GM23338 (cell line): ENCODE results near the gene AXIN2.

Experiments
- CREB1 ChIP-seq: fragments of 250-450 bp; sonication (Bioruptor Pico); IDR thresholded peaks from 2 replicates; pipeline ENCODE4 v1.5.0; 2020; ENCODE audit warnings: low read depth, mild to moderate bottlenecking, moderate library complexity
- EZH2 ChIP-seq: fragments of 200-600 bp; sonication (generic); IDR thresholded peaks from one replicate; pipeline ENCODE4 v1.8.0; 2017; ENCODE audit warnings: antibody characterized with exemption, mild to moderate bottlenecking, low read depth; ENCODE audit not compliant: unreplicated experiment
- EZH2phosphoT487 ChIP-seq: fragments of 200-600 bp; sonication (generic); IDR thresholded peaks from one replicate; pipeline ENCODE4 v1.8.1; 2018; ENCODE audit warnings: antibody characterized with exemption; ENCODE audit not compliant: unreplicated experiment
- JUNB ChIP-seq: IDR thresholded peaks from one replicate; pipeline ENCODE4 v1.6.1; 2016; ENCODE audit warnings: antibody characterized with exemption; ENCODE audit not compliant: unreplicated experiment
- NANOG ChIP-seq: IDR thresholded peaks from 2 replicates; pipeline ENCODE4 v1.6.1; 2016; ENCODE audit warnings: antibody characterized with exemption, borderline replicate concordance
- POLR2AphosphoS5 ChIP-seq: IDR thresholded peaks from 2 replicates; pipeline ENCODE4 v1.6.1; 2016; ENCODE audit warnings: antibody characterized with exemption, low read depth
- STAT1 ChIP-seq: IDR thresholded peaks from one replicate; pipeline ENCODE4 v1.6.1; 2016; ENCODE audit warnings: antibody characterized with exemption; ENCODE audit not compliant: unreplicated experiment
- TF ChIP-seq, protein P1 (sequence below), 2 experiments: fragments of 200-600 bp in 1 of 2; sonication (generic) in 1 of 2; conservative IDR thresholded peaks; 2 replicates each; pipeline versions ENCODE4 v1.5.1 to v1.6.1; 2016 to 2017; ENCODE audit warnings: antibody characterized with exemption in 2 of 2, low read depth in 2 of 2, mild to moderate bottlenecking in 2 of 2, moderate library complexity in 1 of 2
- TF ChIP-seq, protein P2 (sequence below): IDR thresholded peaks from one replicate; pipeline ENCODE4 v1.6.1; 2018; ENCODE audit warnings: antibody characterized with exemption; ENCODE audit not compliant: unreplicated experiment
- TF ChIP-seq, protein P3 (sequence below): IDR thresholded peaks from 2 replicates; pipeline ENCODE4 v1.6.1; 2016; ENCODE audit warnings: antibody characterized with exemption

DNA sequence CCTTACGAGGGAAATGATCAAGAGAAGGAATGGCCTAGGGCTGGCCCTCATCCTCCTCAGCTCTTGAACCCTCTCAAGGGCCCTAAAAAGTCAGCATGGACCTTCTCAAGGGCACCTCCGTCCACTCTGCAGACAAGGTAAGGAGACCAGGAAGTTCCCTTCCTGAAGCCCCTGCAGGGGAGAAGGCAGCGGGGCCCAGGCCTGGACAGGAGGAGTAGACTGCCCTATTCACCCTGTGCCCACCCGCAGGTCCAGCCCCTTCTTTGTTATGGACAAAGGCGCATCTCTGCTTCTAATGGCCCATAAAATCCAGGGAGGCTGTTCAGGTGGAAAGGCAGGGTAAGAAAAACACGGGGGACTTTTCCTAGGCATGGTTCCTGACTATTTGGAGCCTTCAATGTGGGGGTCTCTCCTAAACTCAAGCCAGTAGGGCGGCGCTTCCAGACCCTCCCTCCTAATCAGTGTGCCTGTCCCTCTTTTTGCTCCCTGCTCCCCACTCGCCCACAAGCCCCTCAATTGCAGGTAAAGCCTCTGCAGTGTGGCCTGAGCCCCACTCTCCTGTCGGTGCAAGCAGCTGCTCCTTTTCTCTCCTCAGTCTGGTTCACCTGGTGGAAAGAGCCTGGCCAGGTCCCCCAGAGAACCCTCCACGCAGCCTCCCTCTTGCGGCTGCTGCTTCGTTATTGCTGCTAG lies 28.2 kb downstream of the AXIN2 start:
- TF ChIP-seq, protein P1, sequence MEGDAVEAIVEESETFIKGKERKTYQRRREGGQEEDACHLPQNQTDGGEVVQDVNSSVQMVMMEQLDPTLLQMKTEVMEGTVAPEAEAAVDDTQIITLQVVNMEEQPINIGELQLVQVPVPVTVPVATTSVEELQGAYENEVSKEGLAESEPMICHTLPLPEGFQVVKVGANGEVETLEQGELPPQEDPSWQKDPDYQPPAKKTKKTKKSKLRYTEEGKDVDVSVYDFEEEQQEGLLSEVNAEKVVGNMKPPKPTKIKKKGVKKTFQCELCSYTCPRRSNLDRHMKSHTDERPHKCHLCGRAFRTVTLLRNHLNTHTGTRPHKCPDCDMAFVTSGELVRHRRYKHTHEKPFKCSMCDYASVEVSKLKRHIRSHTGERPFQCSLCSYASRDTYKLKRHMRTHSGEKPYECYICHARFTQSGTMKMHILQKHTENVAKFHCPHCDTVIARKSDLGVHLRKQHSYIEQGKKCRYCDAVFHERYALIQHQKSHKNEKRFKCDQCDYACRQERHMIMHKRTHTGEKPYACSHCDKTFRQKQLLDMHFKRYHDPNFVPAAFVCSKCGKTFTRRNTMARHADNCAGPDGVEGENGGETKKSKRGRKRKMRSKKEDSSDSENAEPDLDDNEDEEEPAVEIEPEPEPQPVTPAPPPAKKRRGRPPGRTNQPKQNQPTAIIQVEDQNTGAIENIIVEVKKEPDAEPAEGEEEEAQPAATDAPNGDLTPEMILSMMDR (conservative IDR thresholded peaks at IDR 0.05; ENCODE audit: low read depth in 2 of 2) = no peak
- TF ChIP-seq, protein P2, sequence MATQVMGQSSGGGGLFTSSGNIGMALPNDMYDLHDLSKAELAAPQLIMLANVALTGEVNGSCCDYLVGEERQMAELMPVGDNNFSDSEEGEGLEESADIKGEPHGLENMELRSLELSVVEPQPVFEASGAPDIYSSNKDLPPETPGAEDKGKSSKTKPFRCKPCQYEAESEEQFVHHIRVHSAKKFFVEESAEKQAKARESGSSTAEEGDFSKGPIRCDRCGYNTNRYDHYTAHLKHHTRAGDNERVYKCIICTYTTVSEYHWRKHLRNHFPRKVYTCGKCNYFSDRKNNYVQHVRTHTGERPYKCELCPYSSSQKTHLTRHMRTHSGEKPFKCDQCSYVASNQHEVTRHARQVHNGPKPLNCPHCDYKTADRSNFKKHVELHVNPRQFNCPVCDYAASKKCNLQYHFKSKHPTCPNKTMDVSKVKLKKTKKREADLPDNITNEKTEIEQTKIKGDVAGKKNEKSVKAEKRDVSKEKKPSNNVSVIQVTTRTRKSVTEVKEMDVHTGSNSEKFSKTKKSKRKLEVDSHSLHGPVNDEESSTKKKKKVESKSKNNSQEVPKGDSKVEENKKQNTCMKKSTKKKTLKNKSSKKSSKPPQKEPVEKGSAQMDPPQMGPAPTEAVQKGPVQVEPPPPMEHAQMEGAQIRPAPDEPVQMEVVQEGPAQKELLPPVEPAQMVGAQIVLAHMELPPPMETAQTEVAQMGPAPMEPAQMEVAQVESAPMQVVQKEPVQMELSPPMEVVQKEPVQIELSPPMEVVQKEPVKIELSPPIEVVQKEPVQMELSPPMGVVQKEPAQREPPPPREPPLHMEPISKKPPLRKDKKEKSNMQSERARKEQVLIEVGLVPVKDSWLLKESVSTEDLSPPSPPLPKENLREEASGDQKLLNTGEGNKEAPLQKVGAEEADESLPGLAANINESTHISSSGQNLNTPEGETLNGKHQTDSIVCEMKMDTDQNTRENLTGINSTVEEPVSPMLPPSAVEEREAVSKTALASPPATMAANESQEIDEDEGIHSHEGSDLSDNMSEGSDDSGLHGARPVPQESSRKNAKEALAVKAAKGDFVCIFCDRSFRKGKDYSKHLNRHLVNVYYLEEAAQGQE = no peak
- TF ChIP-seq POLR2AphosphoS5 = no peak
- no peak for TF ChIP-seq EZH2phosphoT487
- no peak for TF ChIP-seq EZH2
- TF ChIP-seq STAT1 = no peak
- TF ChIP-seq CREB1 (CRISPR knock-in tag) = no peak
- no peak for TF ChIP-seq NANOG
- no peak for TF ChIP-seq JUNB
- TF ChIP-seq, protein P3, sequence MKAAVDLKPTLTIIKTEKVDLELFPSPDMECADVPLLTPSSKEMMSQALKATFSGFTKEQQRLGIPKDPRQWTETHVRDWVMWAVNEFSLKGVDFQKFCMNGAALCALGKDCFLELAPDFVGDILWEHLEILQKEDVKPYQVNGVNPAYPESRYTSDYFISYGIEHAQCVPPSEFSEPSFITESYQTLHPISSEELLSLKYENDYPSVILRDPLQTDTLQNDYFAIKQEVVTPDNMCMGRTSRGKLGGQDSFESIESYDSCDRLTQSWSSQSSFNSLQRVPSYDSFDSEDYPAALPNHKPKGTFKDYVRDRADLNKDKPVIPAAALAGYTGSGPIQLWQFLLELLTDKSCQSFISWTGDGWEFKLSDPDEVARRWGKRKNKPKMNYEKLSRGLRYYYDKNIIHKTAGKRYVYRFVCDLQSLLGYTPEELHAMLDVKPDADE = no peak
